Measurements from ENCODE around the gene KCNIP4.

Gene KCNIP4

GRCh38 chr4:21067351-21067750 is 881.2 kb downstream of the KCNIP4 start:
- DNase-seq (ENCODE audit: low read depth in 2 of 2): no peak

- no peak for DNase-seq (ENCODE audit: low read depth in 2 of 2)
These were observed 886.7 kb downstream of the KCNIP4 start for GRCh38 chr4:21061902-21062301.

GRCh38 chr4:21046141-21046540 is 902.4 kb downstream of the KCNIP4 start:
- no peak for DNase-seq (ENCODE audit: low read depth in 2 of 2)

- no peak for DNase-seq (ENCODE audit: low read depth in 2 of 2)
These were observed 903.5 kb downstream of the KCNIP4 start for GRCh38 chr4:21045119-21045518.

- DNase-seq (ENCODE audit: low read depth in 2 of 2): no peak
These were observed 906.9 kb downstream of the KCNIP4 start for GRCh38 chr4:21041708-21042107.

- DNase-seq (ENCODE audit: low read depth in 2 of 2): no peak
These were observed 913.8 kb downstream of the KCNIP4 start for GRCh38 chr4:21034728-21035127.

GRCh38 chr4:21032089-21032645 is 916.4 kb downstream of the KCNIP4 start:
- no peak for DNase-seq (ENCODE audit: low read depth in 2 of 2)

GRCh38 chr4:21018817-21019216 is 929.8 kb downstream of the KCNIP4 start:
- DNase-seq (ENCODE audit: low read depth in 2 of 2): no peak

- DNase-seq (ENCODE audit: low read depth in 2 of 2): no peak
These were observed 935.1 kb downstream of the KCNIP4 start for GRCh38 chr4:21013501-21013900.

GRCh38 chr4:21012851-21013331 is 935.7 kb downstream of the KCNIP4 start:
- DNase-seq (ENCODE audit: low read depth in 2 of 2): no peak

GRCh38 chr4:21011106-21011505 is 937.5 kb downstream of the KCNIP4 start:
- DNase-seq (ENCODE audit: low read depth in 2 of 2): no peak

GRCh38 chr4:21009956-21010355 is 938.6 kb downstream of the KCNIP4 start:
- no peak for DNase-seq (ENCODE audit: low read depth in 2 of 2)

- DNase-seq (ENCODE audit: low read depth in 2 of 2): no peak
These were observed 942.9 kb downstream of the KCNIP4 start for GRCh38 chr4:21005647-21006046.

GRCh38 chr4:21002976-21003375 is 945.6 kb downstream of the KCNIP4 start:
- DNase-seq (ENCODE audit: low read depth in 2 of 2): no peak

GRCh38 chr4:21002286-21002685 is 946.3 kb downstream of the KCNIP4 start:
- DNase-seq (ENCODE audit: low read depth in 2 of 2): no peak

- DNase-seq (ENCODE audit: low read depth in 2 of 2): no peak
These were observed 947.1 kb downstream of the KCNIP4 start for GRCh38 chr4:21001490-21001889.

- no peak for DNase-seq (ENCODE audit: low read depth in 2 of 2)
These were observed 950.7 kb downstream of the KCNIP4 start for GRCh38 chr4:20997886-20998285.

GRCh38 chr4:20995610-20996009 is 953.0 kb downstream of the KCNIP4 start:
- DNase-seq (ENCODE audit: low read depth in 2 of 2): no peak

GRCh38 chr4:20995015-20995414 is 953.6 kb downstream of the KCNIP4 start:
- DNase-seq (ENCODE audit: low read depth in 2 of 2): no peak

- no peak for DNase-seq (ENCODE audit: low read depth in 2 of 2)
These were observed 956.6 kb downstream of the KCNIP4 start for GRCh38 chr4:20992002-20992401.

- no peak for DNase-seq (ENCODE audit: low read depth in 2 of 2)
These were observed 961.4 kb downstream of the KCNIP4 start for GRCh38 chr4:20987191-20987590.

- DNase-seq (ENCODE audit: low read depth in 2 of 2): no peak
These were observed 964.1 kb downstream of the KCNIP4 start for GRCh38 chr4:20984576-20984836.

GRCh38 chr4:20983763-20984575 is 964.6 kb downstream of the KCNIP4 start:
- DNase-seq (ENCODE audit: low read depth in 2 of 2): no peak

- DNase-seq (ENCODE audit: low read depth in 2 of 2): no peak
These were observed 966.0 kb downstream of the KCNIP4 start for GRCh38 chr4:20982544-20982943.

All from stimulated activated CD8-positive, alpha-beta memory T cell treated with anti-CD3 and anti-CD28 coated beads, Interleukin-7, amount 100 ng/mL, for 1 hour (primary cell).